Measurements from ENCODE around the gene IQCN.

The IQCN gene

GRCh38 chr19:18274219-18274780 lies at the start of gene IQCN:
IQCN (minus strand) TSS chr19:18274452; CDS start chr19:18269478, 4,974 bp downstream.
- TF ChIP-seq CTCF (conservative IDR thresholded peaks at IDR 0.05), result no peak
- no peak within 1 kb of the TSS for H3K27ac ChIP-seq

GRCh38 chr19:18322759-18323460 lies 48.7 kb upstream of the IQCN start, which contains the start of gene LSM4:
LSM4 (minus strand) TSS chr19:18323076; CDS start chr19:18323020, 56 bp downstream.
- TF ChIP-seq CTCF (conservative IDR thresholded peaks at IDR 0.05), result peak; percentile 51
- H3K27ac ChIP-seq, result peak within 1 kb of the TSS; percentile 94

GRCh38 chr19:18322318-18322758 lies 48.1 kb upstream of the IQCN start:
- H3K27ac ChIP-seq, result peak overlapping the region; percentile 94
- TF ChIP-seq CTCF (conservative IDR thresholded peaks at IDR 0.05), result no peak; the same call in 1 of the 2 replicates

GRCh38 chr19:18321734-18322102 lies 47.5 kb upstream of the IQCN start:
- no peak for TF ChIP-seq CTCF (conservative IDR thresholded peaks at IDR 0.05)
- H3K27ac ChIP-seq, result peak overlapping the region; percentile 94

GRCh38 chr19:18320865-18321733 lies 46.8 kb upstream of the IQCN start:
- no peak for TF ChIP-seq CTCF (conservative IDR thresholded peaks at IDR 0.05)
- peak overlapping the region; percentile 94 for H3K27ac ChIP-seq

- TF ChIP-seq CTCF (conservative IDR thresholded peaks at IDR 0.05), result no peak
- H3K27ac ChIP-seq, result peak overlapping the region; percentile 94; the same call in 1 of the 2 replicates
Measured at GRCh38 chr19:18319591-18320135, 45.4 kb upstream of the IQCN start.

Data from VCaP (cell line).